ENCODE results near the gene NDUFB5.

DNA sequence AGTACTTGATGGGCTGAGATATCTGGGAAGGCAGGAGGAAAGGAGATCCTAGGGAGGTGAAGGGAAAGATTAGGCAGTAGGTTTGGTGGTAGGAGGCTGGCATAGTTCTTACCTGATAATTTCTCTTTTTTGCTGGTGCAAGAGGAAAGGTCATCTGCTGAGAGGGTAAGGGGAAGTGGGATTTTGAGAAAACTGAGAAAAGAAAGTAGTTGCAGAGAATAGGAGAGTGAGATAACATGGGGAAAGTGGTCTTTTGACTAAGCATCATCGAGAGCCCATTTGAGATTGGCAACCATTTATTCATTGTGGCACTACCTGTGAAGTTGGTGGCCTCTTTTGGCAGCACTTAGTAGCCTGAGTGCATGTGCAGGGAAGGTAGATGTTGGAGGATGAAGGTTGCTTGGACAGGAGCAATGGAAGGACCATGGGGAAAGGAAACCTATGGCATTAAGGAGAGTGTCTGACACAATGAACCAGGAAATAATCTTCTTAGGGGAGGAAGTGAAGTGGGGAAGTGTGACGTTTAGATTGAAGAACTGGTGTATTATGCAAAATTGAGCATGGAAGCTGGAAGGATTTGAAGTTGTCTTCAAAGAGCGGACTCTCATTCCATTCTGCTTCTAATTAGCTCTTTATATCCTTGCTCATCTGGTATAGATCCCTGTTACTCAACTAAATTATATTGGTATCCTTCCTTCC, 26.3 kb downstream of the NDUFB5 start:
- TF ChIP-seq CTCF (IDR thresholded peaks at IDR 0.05; ENCODE audit: insufficient read depth, low read length, poor library complexity, severe bottlenecking) (no peak), EZH2phosphoT487 (conservative IDR thresholded peaks at IDR 0.05; ENCODE audit: low read length) (no peak)
